ENCODE data around the gene ENKUR. TPM values are rescaled to one million over a fixed set of nuclear protein-coding genes. Genes with fewer than 3 reads are reported as not detected.

ENKUR gene, protein sequence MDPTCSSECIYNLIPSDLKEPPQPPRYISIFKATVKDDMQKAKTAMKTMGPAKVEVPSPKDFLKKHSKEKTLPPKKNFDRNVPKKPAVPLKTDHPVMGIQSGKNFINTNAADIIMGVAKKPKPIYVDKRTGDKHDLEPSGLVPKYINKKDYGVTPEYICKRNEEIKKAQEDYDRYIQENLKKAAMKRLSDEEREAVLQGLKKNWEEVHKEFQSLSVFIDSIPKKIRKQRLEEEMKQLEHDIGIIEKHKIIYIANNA
- total RNA-seq (not detected in 2 replicates), polyA plus RNA-seq (0.14 and 0.15 TPM in 2 replicates)

DNA sequence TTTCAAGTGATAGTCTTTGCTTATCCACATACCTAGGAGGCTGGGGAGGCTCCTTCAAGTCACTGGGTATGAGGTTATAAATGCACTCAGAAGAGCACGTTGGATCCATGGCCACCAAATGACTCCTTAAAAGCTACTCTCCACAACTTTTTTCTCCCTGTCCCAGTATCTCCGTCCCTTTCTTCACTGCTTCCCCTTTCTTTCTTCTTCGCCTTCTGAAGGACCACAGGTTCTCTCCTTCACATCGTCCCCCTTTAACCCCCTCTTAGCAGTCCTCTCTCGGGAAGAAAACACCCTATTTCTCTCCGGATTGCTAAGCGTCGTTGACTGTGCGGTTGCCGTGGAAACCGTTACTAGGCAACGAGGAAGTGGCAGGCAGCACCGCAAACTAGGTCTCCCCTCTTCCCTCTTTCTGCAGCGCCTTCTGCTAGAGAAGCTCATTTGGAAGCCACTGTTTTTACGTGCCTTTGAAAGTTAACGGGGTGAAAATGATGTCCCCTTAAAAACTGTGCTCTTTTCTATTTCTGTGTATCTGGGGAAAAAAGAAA lies at the start of gene ENKUR:
ENKUR (minus strand) TSS at position 331 of the 548 bp plus-strand sequence; CDS start at position 109, 222 bp downstream.
- Histone ChIP-seq H3K36me3 (no peaks in the 10 kb centered on the region), H3K27ac (peak within 1 kb of the TSS; percentile 91)

DNA sequence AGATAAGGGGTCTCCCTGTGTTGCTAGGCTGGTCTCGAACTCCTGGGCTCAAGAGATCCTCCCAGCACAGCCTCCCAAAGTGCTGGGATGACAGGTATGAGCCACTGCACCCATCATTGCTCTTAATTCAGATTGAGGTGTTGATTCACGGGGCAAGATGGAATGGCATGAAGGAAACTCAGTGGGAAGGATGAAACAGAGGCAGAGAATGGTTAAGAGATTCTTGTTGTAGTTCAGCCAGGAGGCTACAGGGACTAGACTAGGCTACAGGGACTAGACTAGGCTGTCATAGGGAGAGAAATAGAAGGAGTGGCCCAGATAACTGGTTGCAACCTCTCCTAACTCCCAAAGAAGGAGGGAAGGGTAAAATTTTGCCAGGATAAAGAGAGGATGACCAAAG lies 48.4 kb upstream of the ENKUR start:
- no peaks in the 10 kb centered on the region for H3K4me1 ChIP-seq (ENCODE audit: low read depth)
- TF ChIP-seq, protein P1, sequence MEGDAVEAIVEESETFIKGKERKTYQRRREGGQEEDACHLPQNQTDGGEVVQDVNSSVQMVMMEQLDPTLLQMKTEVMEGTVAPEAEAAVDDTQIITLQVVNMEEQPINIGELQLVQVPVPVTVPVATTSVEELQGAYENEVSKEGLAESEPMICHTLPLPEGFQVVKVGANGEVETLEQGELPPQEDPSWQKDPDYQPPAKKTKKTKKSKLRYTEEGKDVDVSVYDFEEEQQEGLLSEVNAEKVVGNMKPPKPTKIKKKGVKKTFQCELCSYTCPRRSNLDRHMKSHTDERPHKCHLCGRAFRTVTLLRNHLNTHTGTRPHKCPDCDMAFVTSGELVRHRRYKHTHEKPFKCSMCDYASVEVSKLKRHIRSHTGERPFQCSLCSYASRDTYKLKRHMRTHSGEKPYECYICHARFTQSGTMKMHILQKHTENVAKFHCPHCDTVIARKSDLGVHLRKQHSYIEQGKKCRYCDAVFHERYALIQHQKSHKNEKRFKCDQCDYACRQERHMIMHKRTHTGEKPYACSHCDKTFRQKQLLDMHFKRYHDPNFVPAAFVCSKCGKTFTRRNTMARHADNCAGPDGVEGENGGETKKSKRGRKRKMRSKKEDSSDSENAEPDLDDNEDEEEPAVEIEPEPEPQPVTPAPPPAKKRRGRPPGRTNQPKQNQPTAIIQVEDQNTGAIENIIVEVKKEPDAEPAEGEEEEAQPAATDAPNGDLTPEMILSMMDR (IDR thresholded peaks at IDR 0.05; ENCODE audit: low read depth, low read length), result no peak
- no peaks in the 10 kb centered on the region for H3K27me3 ChIP-seq
- no peaks in the 10 kb centered on the region for H3K36me3 ChIP-seq
- H3K9me3 ChIP-seq (ENCODE audit: low read depth), result no peaks in the 10 kb centered on the region
- no peak overlapping the region for H3K27ac ChIP-seq
- DNase-seq (ENCODE audit: low read depth in 1 of 2, low spot score in 1 of 2), result no peak
- H3K4me3 ChIP-seq, result no peak overlapping the region

More for the DNA sequence above, at the start of gene ENKUR:
- Histone ChIP-seq H3K4me1 (ENCODE audit: low read depth) (peaks cover 13% of the 10 kb centered on the region), H3K9me3 (ENCODE audit: low read depth) (no peaks in the 10 kb centered on the region), H3K4me3 (peak within 1 kb of the TSS; percentile 43), H3K27me3 (no peaks in the 10 kb centered on the region)
- DNase-seq (ENCODE audit: low read depth in 1 of 2, low spot score in 1 of 2), result peak; percentile 94
- TF ChIP-seq, protein P1 (IDR thresholded peaks at IDR 0.05; ENCODE audit: low read depth, low read length), result no peak

DNA sequence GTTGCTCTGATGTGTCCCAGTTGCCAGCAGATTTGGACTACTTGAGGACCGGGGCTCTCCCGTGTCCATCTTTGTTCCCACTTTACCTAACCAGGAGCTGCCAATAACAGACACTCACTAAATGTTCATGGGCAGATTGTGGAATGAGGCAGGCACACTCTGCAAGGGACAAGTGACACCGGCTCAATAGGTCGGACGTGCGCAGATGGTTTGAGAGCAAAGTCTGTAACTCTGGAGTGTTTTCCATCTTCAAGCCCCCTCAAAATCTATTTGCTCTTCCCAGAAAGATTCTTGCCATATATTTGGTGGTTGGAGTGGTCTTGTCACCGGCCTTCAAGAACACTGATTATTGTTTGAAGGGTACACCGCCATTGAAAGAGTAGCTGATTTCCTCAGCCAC lies 47.7 kb upstream of the ENKUR start:
- no peak overlapping the region for H3K4me3 ChIP-seq
- no peaks in the 10 kb centered on the region for H3K36me3 ChIP-seq
- no peaks in the 10 kb centered on the region for H3K4me1 ChIP-seq (ENCODE audit: low read depth)
- H3K27me3 ChIP-seq, result no peaks in the 10 kb centered on the region
- no peaks in the 10 kb centered on the region for H3K9me3 ChIP-seq (ENCODE audit: low read depth)
- no peak overlapping the region for H3K27ac ChIP-seq
- no peak for DNase-seq (ENCODE audit: low read depth in 1 of 2, low spot score in 1 of 2)
- TF ChIP-seq, protein P1 (IDR thresholded peaks at IDR 0.05; ENCODE audit: low read depth, low read length), result no peak

DNA sequence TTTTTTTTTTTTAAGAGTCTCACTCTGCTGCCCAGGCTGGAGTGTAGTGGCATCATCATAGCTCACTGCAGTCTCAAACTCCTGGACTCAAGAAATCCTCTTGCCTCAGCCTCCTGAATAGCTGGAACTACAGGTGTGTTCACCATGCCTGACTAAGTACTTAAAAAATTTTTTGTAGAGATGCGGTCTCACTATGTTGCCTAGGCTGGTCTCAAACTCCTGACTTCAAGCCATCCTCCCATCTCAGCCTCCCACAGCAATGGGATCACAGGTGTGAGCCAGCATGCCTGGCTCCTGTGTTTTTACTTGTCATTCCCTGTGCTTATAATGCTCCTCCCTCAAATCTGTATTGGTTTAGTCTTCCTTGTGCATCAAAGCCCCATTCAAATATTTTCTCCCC lies 47.2 kb upstream of the ENKUR start:
- H3K36me3 ChIP-seq, result no peaks in the 10 kb centered on the region
- DNase-seq (ENCODE audit: low read depth in 1 of 2, low spot score in 1 of 2), result no peak
- no peak overlapping the region for H3K4me3 ChIP-seq
- H3K9me3 ChIP-seq (ENCODE audit: low read depth), result no peaks in the 10 kb centered on the region
- H3K27me3 ChIP-seq, result no peaks in the 10 kb centered on the region
- TF ChIP-seq, protein P1 (IDR thresholded peaks at IDR 0.05; ENCODE audit: low read depth, low read length), result no peak
- H3K4me1 ChIP-seq (ENCODE audit: low read depth), result no peaks in the 10 kb centered on the region
- no peak overlapping the region for H3K27ac ChIP-seq

DNA sequence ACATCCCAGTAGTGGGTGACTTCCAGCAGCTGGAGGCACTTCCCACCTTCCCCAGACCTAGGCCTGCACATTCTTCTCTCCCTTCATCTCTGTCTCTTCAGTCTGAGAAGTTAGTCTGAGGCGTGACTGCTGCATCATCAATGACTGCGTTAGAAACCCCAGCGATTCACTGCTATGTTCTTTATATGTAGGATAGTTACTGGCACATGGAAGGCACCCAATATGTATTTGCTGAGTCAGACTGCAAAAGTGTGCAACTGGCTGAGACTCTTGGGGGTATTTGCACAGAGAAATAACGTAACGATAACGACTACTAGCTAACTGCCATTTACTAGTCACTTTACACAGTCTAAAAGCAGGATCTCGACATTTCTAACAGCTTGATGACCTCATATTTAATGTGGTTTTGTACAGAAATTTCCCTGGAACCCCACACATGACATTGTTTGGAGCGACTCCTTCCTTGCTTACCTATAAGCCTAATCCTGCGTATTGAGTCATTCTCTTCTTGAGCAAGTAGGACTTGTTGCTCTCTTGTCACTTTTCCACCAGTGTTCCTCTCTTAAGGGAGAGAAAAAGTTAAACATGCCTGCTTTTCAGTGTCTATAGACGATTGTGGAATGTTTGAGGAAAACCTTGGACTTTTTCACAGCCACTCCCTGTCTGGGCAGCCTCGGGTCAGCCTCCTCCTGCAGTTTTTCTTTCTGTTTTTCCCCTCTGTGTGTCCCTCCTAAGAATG lies 45.9 kb upstream of the ENKUR start:
- Histone ChIP-seq H3K4me3 (no peak overlapping the region), H3K27me3 (no peaks in the 10 kb centered on the region), H3K4me1 (ENCODE audit: low read depth) (no peaks in the 10 kb centered on the region), H3K27ac (no peak overlapping the region), H3K9me3 (ENCODE audit: low read depth) (no peaks in the 10 kb centered on the region), H3K36me3 (no peaks in the 10 kb centered on the region)
- TF ChIP-seq, protein P1 (IDR thresholded peaks at IDR 0.05; ENCODE audit: low read depth, low read length), result no peak
- no peak for DNase-seq (ENCODE audit: low read depth in 1 of 2, low spot score in 1 of 2)
